ENCODE results near the gene TFF2. TPM values are rescaled to one million over a fixed set of nuclear protein-coding genes. Genes with fewer than 3 reads are reported as not detected.

TFF2 gene
- total and polyA plus RNA-seq, 7 donors, result not detected

GRCh38 chr21:42383331-42383730 is 32.5 kb upstream of the TFF2 start:
- ATAC-seq, result no peak
- DNase-seq, result peak in 1 of 2 donors; percentile 34
- WGBS, 3 donors, result 79 to 84% (median 79%) methylated on average over 6 of the region's 6 CpGs
- Histone ChIP-seq H3K4me1 (no peaks in the 10 kb centered on the region), H3K27ac (no peak overlapping the region), H3K9me3 (no peaks in the 10 kb centered on the region), H3K36me3 (ENCODE audit: insufficient read depth in 1 of 2, low read depth in 1 of 2) (no peaks in the 10 kb centered on the region), H3K4me3 (no peak overlapping the region), H3K27me3 (ENCODE audit: insufficient read depth in 3 of 3, low read length in 2 of 3) (peaks cover 0 to 11% (median 5%) of the 10 kb centered on the region in 3 donors)
- intact Hi-C loops (cut with DNase I), result loop anchor here in 1 of 2 donors (10.0 kb wide), 1 partner anchor 239 kb away; no protein-coding TSS in a partner anchor
- TF ChIP-seq, protein P1, sequence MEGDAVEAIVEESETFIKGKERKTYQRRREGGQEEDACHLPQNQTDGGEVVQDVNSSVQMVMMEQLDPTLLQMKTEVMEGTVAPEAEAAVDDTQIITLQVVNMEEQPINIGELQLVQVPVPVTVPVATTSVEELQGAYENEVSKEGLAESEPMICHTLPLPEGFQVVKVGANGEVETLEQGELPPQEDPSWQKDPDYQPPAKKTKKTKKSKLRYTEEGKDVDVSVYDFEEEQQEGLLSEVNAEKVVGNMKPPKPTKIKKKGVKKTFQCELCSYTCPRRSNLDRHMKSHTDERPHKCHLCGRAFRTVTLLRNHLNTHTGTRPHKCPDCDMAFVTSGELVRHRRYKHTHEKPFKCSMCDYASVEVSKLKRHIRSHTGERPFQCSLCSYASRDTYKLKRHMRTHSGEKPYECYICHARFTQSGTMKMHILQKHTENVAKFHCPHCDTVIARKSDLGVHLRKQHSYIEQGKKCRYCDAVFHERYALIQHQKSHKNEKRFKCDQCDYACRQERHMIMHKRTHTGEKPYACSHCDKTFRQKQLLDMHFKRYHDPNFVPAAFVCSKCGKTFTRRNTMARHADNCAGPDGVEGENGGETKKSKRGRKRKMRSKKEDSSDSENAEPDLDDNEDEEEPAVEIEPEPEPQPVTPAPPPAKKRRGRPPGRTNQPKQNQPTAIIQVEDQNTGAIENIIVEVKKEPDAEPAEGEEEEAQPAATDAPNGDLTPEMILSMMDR (IDR thresholded peaks at IDR 0.05), result no peak

GRCh38 chr21:42382915-42383314 is 32.1 kb upstream of the TFF2 start:
- Histone ChIP-seq H3K27ac (no peak overlapping the region), H3K4me1 (no peaks in the 10 kb centered on the region), H3K27me3 (ENCODE audit: insufficient read depth in 3 of 3, low read length in 2 of 3) (peaks cover 0 to 8% (median 5%) of the 10 kb centered on the region in 3 donors), H3K36me3 (ENCODE audit: insufficient read depth in 1 of 2, low read depth in 1 of 2) (no peaks in the 10 kb centered on the region), H3K4me3 (no peak overlapping the region), H3K9me3 (no peaks in the 10 kb centered on the region)
- no peak for DNase-seq
- intact Hi-C loops (cut with DNase I), result loop anchor here in 1 of 2 donors (10.0 kb wide), 1 partner anchor 238 kb away; no protein-coding TSS in a partner anchor
- WGBS, 3 donors, result 88 to 91% (median 88%) methylated on average over 6 of the region's 6 CpGs
- no peak for ATAC-seq
- TF ChIP-seq, protein P1 (IDR thresholded peaks at IDR 0.05), result no peak

GRCh38 chr21:42381347-42381984 is 30.7 kb upstream of the TFF2 start:
- DNase-seq, result no peak
- Histone ChIP-seq H3K4me1 (no peaks in the 10 kb centered on the region), H3K9me3 (no peaks in the 10 kb centered on the region), H3K36me3 (ENCODE audit: insufficient read depth in 1 of 2, low read depth in 1 of 2) (no peaks in the 10 kb centered on the region), H3K27me3 (ENCODE audit: insufficient read depth in 3 of 3, low read length in 2 of 3) (peaks cover 0 to 10% (median 5%) of the 10 kb centered on the region in 3 donors), H3K4me3 (no peak overlapping the region), H3K27ac (no peak overlapping the region)
- TF ChIP-seq, protein P1 (IDR thresholded peaks at IDR 0.05), result peak; percentile 37
- WGBS, 3 donors, result 44 to 60% (median 55%) methylated on average over 1 of the region's 1 CpG
- no peak for ATAC-seq
- intact Hi-C loops (cut with DNase I), result loop anchor here in 1 of 2 donors (10.0 kb wide), 1 partner anchor 237 kb away; no protein-coding TSS in a partner anchor

DNA sequence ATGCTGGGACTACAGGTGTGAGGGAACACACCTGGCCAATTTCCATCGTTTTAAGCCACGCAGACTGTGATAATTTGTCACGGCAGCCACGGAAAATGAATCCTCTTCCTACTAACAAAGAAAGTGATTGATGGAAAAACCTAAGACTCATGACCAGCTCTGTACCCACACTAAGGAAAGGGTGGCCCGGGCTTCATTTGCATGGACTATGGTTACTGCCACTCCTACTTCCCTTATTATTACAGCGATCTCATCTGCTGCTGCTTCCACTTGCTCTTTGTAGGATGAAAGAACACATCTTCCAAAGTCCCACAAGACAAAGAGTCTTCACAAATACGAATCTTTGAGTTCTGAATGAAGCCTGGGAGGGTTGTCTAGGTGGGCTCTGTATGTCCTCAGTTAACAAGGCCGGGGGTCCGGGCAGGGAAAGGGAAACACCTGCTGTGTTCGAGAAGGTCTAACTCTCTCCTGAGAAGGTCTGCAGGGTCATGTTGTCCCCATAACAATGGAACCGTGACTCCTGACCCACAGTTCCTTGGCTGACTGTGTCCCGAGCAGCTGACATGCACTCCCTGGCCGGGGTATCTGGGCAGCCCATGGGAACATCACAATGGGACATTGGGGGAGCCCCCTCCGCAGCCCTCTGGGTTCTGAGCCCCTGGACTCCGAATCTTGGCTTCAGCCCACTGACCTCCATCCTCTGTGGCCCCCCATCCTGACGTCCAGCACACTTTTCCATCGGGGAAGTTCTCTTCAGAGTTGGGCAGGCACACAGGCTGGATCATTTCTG is 28.8 kb upstream of the TFF2 start:
- H3K36me3 ChIP-seq (ENCODE audit: insufficient read depth in 1 of 2, low read depth in 1 of 2), result no peaks in the 10 kb centered on the region
- H3K9me3 ChIP-seq, result no peaks in the 10 kb centered on the region
- no peak overlapping the region for H3K27ac ChIP-seq
- no peak for ATAC-seq
- H3K4me1 ChIP-seq, result no peaks in the 10 kb centered on the region
- peaks cover 0 to 25% (median 9%) of the 10 kb centered on the region in 3 donors for H3K27me3 ChIP-seq (ENCODE audit: insufficient read depth in 3 of 3, low read length in 2 of 3)
- TF ChIP-seq, protein P1 (IDR thresholded peaks at IDR 0.05), result no peak
- no peak overlapping the region for H3K4me3 ChIP-seq
- intact Hi-C loops (cut with DNase I), result loop anchor here in 1 of 2 donors (10.0 kb wide), 1 partner anchor 235 kb away; no protein-coding TSS in a partner anchor
- WGBS, 3 donors, result 61 to 68% (median 66%) methylated on average over 17 of the region's 17 CpGs
- DNase-seq, result no peak

Data from psoas muscle (tissue), 8 donors.